ENCODE results near the gene NUDT14. TPM values are rescaled to one million over a fixed set of nuclear protein-coding genes. Genes with fewer than 3 reads are reported as not detected.

NUDT14 gene
- total RNA-seq, 4 donors from 2014 or later = 9.7 to 17.6 (median 15.4) TPM

- WGBS, 2 donors = 0% methylated on average over 2 of the region's 54 CpGs; no CpG with 5 or more reads in 1 of the 2 donors
- no peak for DNase-seq
- intact Hi-C loops (cut with DNase I) = loop anchor here (5.0 kb wide), 1 partner anchor 77 kb away; no protein-coding TSS in a partner anchor
- TF ChIP-seq CTCF (IDR thresholded peaks at IDR 0.05) (peak in 5 of 6 experiments; percentile 13 to 53 (median 46)), POLR2A (IDR thresholded peaks at IDR 0.05) (no peak)
- peaks cover 43 to 73% (median 56%) of the 10 kb centered on the region in 3 donors for H3K4me1 ChIP-seq
- H3K27me3 ChIP-seq = peaks cover 0 to 96% (median 0%) of the 10 kb centered on the region in 4 donors
- peak overlapping the region in 3 of 4 donors; percentile 1 to 61 (median 57) for H3K27ac ChIP-seq
- H3K36me3 ChIP-seq = no peaks in the 10 kb centered on the region
- H3K9me3 ChIP-seq = no peaks in the 10 kb centered on the region
- peak overlapping the region; percentile 18 to 65 (median 36) for H3K4me3 ChIP-seq
Observed at GRCh38 chr14:105168979-105169507, 12.1 kb downstream of the NUDT14 start.

- H3K27me3 ChIP-seq = peaks cover 0 to 96% (median 0%) of the 10 kb centered on the region in 4 donors
- TF ChIP-seq CTCF (IDR thresholded peaks at IDR 0.05) (no peak), POLR2A (IDR thresholded peaks at IDR 0.05) (no peak)
- H3K9me3 ChIP-seq = no peaks in the 10 kb centered on the region
- DNase-seq = no peak
- no peaks in the 10 kb centered on the region for H3K36me3 ChIP-seq
- no CpG with 5 or more reads among the region's 84 CpGs for WGBS, 2 donors
- H3K4me1 ChIP-seq = peaks cover 42 to 73% (median 56%) of the 10 kb centered on the region in 3 donors
- peak within 1 kb of the TSS; percentile 36 to 75 (median 47) for H3K4me3 ChIP-seq
- intact Hi-C loops (cut with DNase I) = loop anchor here (5.0 kb wide), 1 partner anchor 76 kb away; no protein-coding TSS in a partner anchor
- peak within 1 kb of the TSS; percentile 20 to 78 (median 71) for H3K27ac ChIP-seq
Observed at GRCh38 chr14:105168496-105168978, 12.6 kb downstream of the NUDT14 start, which contains the start of gene JAG2. JAG2 (minus strand) TSS chr14:105168776; CDS start chr14:105168420, 356 bp downstream.

- WGBS, 2 donors = no CpG with 5 or more reads among the region's 46 CpGs
Observed at GRCh38 chr14:105168093-105168420, 13.1 kb downstream of the NUDT14 start.

GRCh38 chr14:105167303-105168092 is 13.6 kb downstream of the NUDT14 start:
- no peak for DNase-seq
- WGBS, 2 donors = 2% methylated on average over 17 of the region's 116 CpGs; no CpG with 5 or more reads in 1 of the 2 donors
- peak overlapping the region; percentile 36 to 75 (median 47) for H3K4me3 ChIP-seq
- H3K27ac ChIP-seq = peak overlapping the region; percentile 54 to 78 (median 71)
- intact Hi-C loops (cut with DNase I) = loop anchor here (5.0 kb wide), 1 partner anchor 75 kb away; no protein-coding TSS in a partner anchor
- H3K4me1 ChIP-seq = peaks cover 42 to 84% (median 56%) of the 10 kb centered on the region in 3 donors
- no peak for TF ChIP-seq POLR2A (IDR thresholded peaks at IDR 0.05)
- TF ChIP-seq CTCF (IDR thresholded peaks at IDR 0.05) = peak in 4 of 6 experiments; percentile 14 to 58 (median 32)
- H3K27me3 ChIP-seq = peaks cover 0 to 94% (median 0%) of the 10 kb centered on the region in 4 donors
- H3K36me3 ChIP-seq = no peaks in the 10 kb centered on the region
- H3K9me3 ChIP-seq = no peaks in the 10 kb centered on the region

More at GRCh38 chr14:105168093-105168420, 13.1 kb downstream of the NUDT14 start:
- H3K36me3 ChIP-seq = no peaks in the 10 kb centered on the region
- TF ChIP-seq CTCF (IDR thresholded peaks at IDR 0.05) (no peak), POLR2A (IDR thresholded peaks at IDR 0.05) (no peak)
- intact Hi-C loops (cut with DNase I) = loop anchor here (5.0 kb wide), 1 partner anchor 76 kb away; no protein-coding TSS in a partner anchor
- DNase-seq = no peak
- H3K27me3 ChIP-seq = peaks cover 0 to 94% (median 0%) of the 10 kb centered on the region in 4 donors
- H3K4me3 ChIP-seq = peak overlapping the region; percentile 36 to 75 (median 47)
- peaks cover 42 to 78% (median 56%) of the 10 kb centered on the region in 3 donors for H3K4me1 ChIP-seq
- no peaks in the 10 kb centered on the region for H3K9me3 ChIP-seq
- peak overlapping the region; percentile 20 to 78 (median 71) for H3K27ac ChIP-seq

All from esophagus squamous epithelium (tissue), 5 donors.